ENCODE measurements around the gene LSM11.

- TF ChIP-seq POLR2AphosphoS5 (IDR thresholded peaks at IDR 0.05; ENCODE audit: low read depth, low read length) (no peak), CTCF (IDR thresholded peaks at IDR 0.05) (no peak), TAF1 (IDR thresholded peaks at IDR 0.05; ENCODE audit: borderline replicate concordance, low read depth, low read length) (no peak), FOXM1 (IDR thresholded peaks at IDR 0.05; ENCODE audit: low read depth) (no peak), EZH2phosphoT487 (IDR thresholded peaks at IDR 0.05; ENCODE audit: borderline replicate concordance, low read depth) (no peak), SIN3A (IDR thresholded peaks at IDR 0.05; ENCODE audit: borderline replicate concordance, low read depth, low read length) (no peak), TCF12 (IDR thresholded peaks at IDR 0.05) (peak; percentile 39; the same call in 1 of the 2 replicates), RAD21 (IDR thresholded peaks at IDR 0.05; ENCODE audit: low read length) (no peak), RFX5 (IDR thresholded peaks at IDR 0.05; ENCODE audit: low read length) (no peak), EP300 (IDR thresholded peaks at IDR 0.05; ENCODE audit: borderline replicate concordance in 1 of 2, low read depth in 1 of 2, low read length in 1 of 2) (no peak; a peak in 2 of 4 replicates), RCOR1 (IDR thresholded peaks at IDR 0.05; ENCODE audit: low read length) (no peak), NRF1 (IDR thresholded peaks at IDR 0.05; ENCODE audit: low read depth, low read length) (no peak)
- TF ChIP-seq, protein P1, sequence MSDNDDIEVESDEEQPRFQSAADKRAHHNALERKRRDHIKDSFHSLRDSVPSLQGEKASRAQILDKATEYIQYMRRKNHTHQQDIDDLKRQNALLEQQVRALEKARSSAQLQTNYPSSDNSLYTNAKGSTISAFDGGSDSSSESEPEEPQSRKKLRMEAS (IDR thresholded peaks at IDR 0.05; ENCODE audit: low read depth) = no peak
Measured at GRCh38 chr5:157710882-157711281, 32.6 kb upstream of the LSM11 start.
